Keratinocyte (primary cell): ENCODE data around the gene ZBTB5.

ENCODE experiments used
- EZH2 ChIP-seq: IDR thresholded peaks from one replicate; pipeline ENCODE4 v1.6.1; 2012; ENCODE audit warnings: inconsistent platforms, mild to moderate bottlenecking, low read length, moderate library complexity
- TF ChIP-seq, protein P1 (sequence below), 3 experiments: IDR thresholded peaks in 1 of 3; conservative IDR thresholded peaks in 1 of 3; optimal IDR thresholded peaks in 1 of 3; 2 replicates in 2 of 3; 3 replicates in 1 of 3; pipeline versions ENCODE3 to v1.5.1; 2011; ENCODE audit warnings: low read length in 3 of 3, mild to moderate bottlenecking in 3 of 3, moderate library complexity in 2 of 3, control low read depth in 1 of 3, inconsistent platforms in 1 of 3; ENCODE audit not compliant: insufficient read depth in 2 of 3; ENCODE audit errors: extremely low read depth in 1 of 3

DNA sequence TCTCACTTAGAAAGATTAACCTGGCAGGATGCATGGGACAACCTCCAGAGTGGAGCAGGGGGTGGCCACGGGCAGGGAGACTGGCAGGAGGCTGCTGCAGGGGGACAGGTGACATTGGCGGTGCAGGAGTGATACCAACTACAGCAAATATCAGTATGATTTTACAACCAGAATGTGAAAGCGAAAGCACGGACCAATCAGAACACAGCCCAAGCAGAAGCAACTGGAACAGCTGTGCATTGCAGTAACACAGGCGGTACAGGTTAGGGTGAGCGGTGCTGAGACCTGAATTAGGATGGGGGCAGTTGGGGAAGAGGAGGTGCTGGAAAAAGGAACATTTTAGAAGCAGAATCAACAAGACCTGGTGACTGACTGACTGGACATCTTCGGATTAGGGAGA is 49.7 kb upstream of the ZBTB5 start:
- TF ChIP-seq, protein P1, sequence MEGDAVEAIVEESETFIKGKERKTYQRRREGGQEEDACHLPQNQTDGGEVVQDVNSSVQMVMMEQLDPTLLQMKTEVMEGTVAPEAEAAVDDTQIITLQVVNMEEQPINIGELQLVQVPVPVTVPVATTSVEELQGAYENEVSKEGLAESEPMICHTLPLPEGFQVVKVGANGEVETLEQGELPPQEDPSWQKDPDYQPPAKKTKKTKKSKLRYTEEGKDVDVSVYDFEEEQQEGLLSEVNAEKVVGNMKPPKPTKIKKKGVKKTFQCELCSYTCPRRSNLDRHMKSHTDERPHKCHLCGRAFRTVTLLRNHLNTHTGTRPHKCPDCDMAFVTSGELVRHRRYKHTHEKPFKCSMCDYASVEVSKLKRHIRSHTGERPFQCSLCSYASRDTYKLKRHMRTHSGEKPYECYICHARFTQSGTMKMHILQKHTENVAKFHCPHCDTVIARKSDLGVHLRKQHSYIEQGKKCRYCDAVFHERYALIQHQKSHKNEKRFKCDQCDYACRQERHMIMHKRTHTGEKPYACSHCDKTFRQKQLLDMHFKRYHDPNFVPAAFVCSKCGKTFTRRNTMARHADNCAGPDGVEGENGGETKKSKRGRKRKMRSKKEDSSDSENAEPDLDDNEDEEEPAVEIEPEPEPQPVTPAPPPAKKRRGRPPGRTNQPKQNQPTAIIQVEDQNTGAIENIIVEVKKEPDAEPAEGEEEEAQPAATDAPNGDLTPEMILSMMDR (optimal IDR thresholded peaks at IDR 0.05 in 1 of 3, IDR thresholded peaks at IDR 0.05 in 1 of 3, conservative IDR thresholded peaks at IDR 0.05 in 1 of 3; ENCODE audit: extremely low read depth in 1 of 3, insufficient read depth in 2 of 3, low read length in 3 of 3), result no peak
- no peak for TF ChIP-seq EZH2
